GM19438 (cell line): ENCODE data around the gene IFI44.

ENCODE experiments used
- ATAC-seq: cut with Tn5 transposase; IDR thresholded peaks from one replicate; pipeline ENCODE4 v1.9.1; 2021; ENCODE audit warnings: low read depth; ENCODE audit not compliant: unreplicated experiment

The IFI44 gene

GRCh38 chr1:78699813-78700212, 50.2 kb downstream of the IFI44 start:
- no peak for ATAC-seq

- no peak for ATAC-seq
These were observed 52.8 kb downstream of the IFI44 start for GRCh38 chr1:78702426-78702825.

- no peak for ATAC-seq
These were observed 54.2 kb downstream of the IFI44 start for GRCh38 chr1:78703806-78704205.

- no peak for ATAC-seq
These were observed 62.9 kb downstream of the IFI44 start for GRCh38 chr1:78712467-78713051.

GRCh38 chr1:78713297-78713696, 63.7 kb downstream of the IFI44 start:
- ATAC-seq: no peak
